ENCODE data around the gene TSFM. TPM values are rescaled to one million over a fixed set of nuclear protein-coding genes. Genes with fewer than 3 reads are reported as not detected.

The TSFM gene
- total and polyA plus RNA-seq, 2 of the 13 experiments (the other 11 are each of a cell fraction or from before 2014, with no cell fraction given), result 29.8 to 68.3 TPM

- TF ChIP-seq ATRX (CRISPR knock-in tag; IDR thresholded peaks at IDR 0.05; ENCODE audit: borderline replicate concordance), result no peak
- peak; percentile 93 for TF ChIP-seq ARNT2 (CRISPR knock-in tag; IDR thresholded peaks at IDR 0.05; ENCODE audit: low read depth)
- no peak for TF ChIP-seq ZNF296 (CRISPR knock-in tag; conservative IDR thresholded peaks at IDR 0.05)
- no peak for TF ChIP-seq EHMT2 (IDR thresholded peaks at IDR 0.05; ENCODE audit: borderline replicate concordance, low read depth, low read length)
- TF ChIP-seq TGIF2 (CRISPR knock-in tag; IDR thresholded peaks at IDR 0.05), result peak; percentile 96
- peak; percentile 72 for TF ChIP-seq CBFB (CRISPR knock-in tag; IDR thresholded peaks at IDR 0.05)
- TF ChIP-seq IKZF4 (CRISPR knock-in tag; IDR thresholded peaks at IDR 0.05; ENCODE audit: borderline replicate concordance, low read depth, not compliant biosample characterization), result peak; percentile 50
- peak; percentile 96 for TF ChIP-seq RBM39 (IDR thresholded peaks at IDR 0.05; ENCODE audit: low read depth, low read length, poor library complexity, severe bottlenecking)
- TF ChIP-seq MBD4 (IDR thresholded peaks at IDR 0.05; ENCODE audit: borderline replicate concordance, low read length), result no peak
- no peak; the same call in 1 of the 2 replicates for TF ChIP-seq SNAPC5 (CRISPR knock-in tag; IDR thresholded peaks at IDR 0.05; ENCODE audit: borderline replicate concordance)
- TF ChIP-seq SNAPC2 (CRISPR knock-in tag; IDR thresholded peaks at IDR 0.05), result peak; percentile 92
- peak; percentile 98 for TF ChIP-seq TFDP1 (CRISPR knock-in tag; IDR thresholded peaks at IDR 0.05; ENCODE audit: borderline replicate concordance)
- TF ChIP-seq GABPB1 (CRISPR knock-in tag; IDR thresholded peaks at IDR 0.05), result peak; percentile 95
- TF ChIP-seq MEF2D (CRISPR knock-in tag; IDR thresholded peaks at IDR 0.05), result peak; percentile 90
- peak; percentile 64; the same call in 1 of the 2 replicates for TF ChIP-seq ZBTB33 (CRISPR knock-in tag; IDR thresholded peaks at IDR 0.05)
- peak; percentile 98 for TF ChIP-seq HDAC1 (CRISPR knock-in tag; IDR thresholded peaks at IDR 0.05)
- TF ChIP-seq CEBPG (CRISPR knock-in tag; IDR thresholded peaks at IDR 0.05), result peak; percentile 48; the same call in 1 of the 2 replicates
- no peak for TF ChIP-seq SNAPC4 (CRISPR knock-in tag; IDR thresholded peaks at IDR 0.05)
- TF ChIP-seq SSRP1 (CRISPR knock-in tag; IDR thresholded peaks at IDR 0.05), result no peak; the same call in 1 of the 2 replicates
These were observed 30.6 kb upstream of the TSFM start, which contains the start of gene CDK4 (continued) for GRCh38 chr12:57751788-57752667.
